Suppressor macrophage treated with lipopolysaccharide for 1 hour (primary cell): ENCODE results near the gene CD200.
A peak's percentile ranks its signal among the peaks of the same experiment; 100 is the strongest.
"Not testable (repeated sequence)": the region's sequence is repeated elsewhere in the genome, so short reads cannot be mapped to it uniquely, and the experiment has no call there.

ENCODE experiments used
- DNase-seq, 3 donors: peaks; one replicate each; pipeline ENCODE4 v3.0.0-alpha.2; 2020 to 2022

Gene CD200

GRCh38 chr3:112391648-112392047, 58.7 kb downstream of the CD200 start:
- DNase-seq: peak; percentile 63 to 72 (median 70)

- DNase-seq: no peak
Measured at GRCh38 chr3:112392393-112393359, 59.7 kb downstream of the CD200 start.

GRCh38 chr3:112393360-112393728, 60.4 kb downstream of the CD200 start:
- DNase-seq: no peak

GRCh38 chr3:112394003-112394640, 61.2 kb downstream of the CD200 start:
- no peak for DNase-seq

GRCh38 chr3:112395181-112395895, 62.4 kb downstream of the CD200 start:
- no peak for DNase-seq

GRCh38 chr3:112395896-112396290, 62.9 kb downstream of the CD200 start:
- DNase-seq: no peak

GRCh38 chr3:112397556-112397955, 64.6 kb downstream of the CD200 start:
- DNase-seq: no peak

GRCh38 chr3:112399064-112399463, 66.1 kb downstream of the CD200 start:
- DNase-seq: no peak

- DNase-seq: not testable (repeated sequence)
Measured at GRCh38 chr3:112399554-112399953, 66.6 kb downstream of the CD200 start.

- not testable (repeated sequence) for DNase-seq
Measured at GRCh38 chr3:112400317-112400716, 67.4 kb downstream of the CD200 start.

GRCh38 chr3:112401617-112402016, 68.7 kb downstream of the CD200 start:
- DNase-seq: no peak

GRCh38 chr3:112403103-112403502, 70.1 kb downstream of the CD200 start:
- no peak for DNase-seq

- not testable (repeated sequence) for DNase-seq
Measured at GRCh38 chr3:112404924-112405549, 72.1 kb downstream of the CD200 start.

- peak; percentile 71 to 80 (median 72) for DNase-seq
Measured at GRCh38 chr3:112405845-112406244, 72.9 kb downstream of the CD200 start.

GRCh38 chr3:112407214-112407887, 74.4 kb downstream of the CD200 start:
- no peak for DNase-seq

- DNase-seq: no peak
Measured at GRCh38 chr3:112407888-112408702, 75.1 kb downstream of the CD200 start.

GRCh38 chr3:112409041-112409440, 76.1 kb downstream of the CD200 start:
- DNase-seq: no peak

GRCh38 chr3:112411425-112411824, 78.5 kb downstream of the CD200 start:
- DNase-seq: peak in 1 of 3 donors; percentile 25
